Lung (tissue), 12 donors: ENCODE results near the gene QKI. TPM values are rescaled to one million over a fixed set of nuclear protein-coding genes. Genes with fewer than 3 reads are reported as not detected.

Source experiments
- ATAC-seq: fragments of 200-7000 bp; cut with Tn5 transposase; one replicate; pipeline ENCODE4 v1.9.1; 2020; ENCODE audit warnings: moderate number of reproducible peaks; ENCODE audit not compliant: insufficient read depth, low FRiP score
- DNase-seq, 3 donors: peaks; one replicate each; pipeline ENCODE4 v3.0.0-alpha.2; 2013 to 2017
- H3K27ac ChIP-seq, 2 donors: one replicate each; pipeline ENCODE4 v1.5.1; 2013; ENCODE audit warnings: mild to moderate bottlenecking in 2 of 2, moderate library complexity in 2 of 2, control low read depth in 1 of 2, inconsistent platforms in 1 of 2, low read depth in 1 of 2, low read length in 1 of 2
- H3K27me3 ChIP-seq, 3 donors: one replicate each; pipeline ENCODE4 v1.5.1; 2013; ENCODE audit warnings: low read length in 2 of 3; ENCODE audit not compliant: control insufficient read depth in 3 of 3, insufficient read depth in 3 of 3
- H3K36me3 ChIP-seq, 4 donors: one replicate each; pipeline ENCODE4 v1.5.1; 2013; ENCODE audit warnings: low read length in 4 of 4, mild to moderate bottlenecking in 1 of 4, moderate library complexity in 1 of 4; ENCODE audit not compliant: control insufficient read depth in 4 of 4, insufficient read depth in 4 of 4
- H3K4me1 ChIP-seq, 5 donors: one replicate each; pipeline ENCODE4 v1.5.1; 2013; ENCODE audit warnings: low read length in 5 of 5, mild to moderate bottlenecking in 2 of 5, moderate library complexity in 1 of 5; ENCODE audit not compliant: control insufficient read depth in 5 of 5, insufficient read depth in 5 of 5
- H3K4me3 ChIP-seq: one replicate; pipeline ENCODE4 v1.5.1; 2013; ENCODE audit warnings: mild to moderate bottlenecking, control low read depth, moderate library complexity
- H3K9ac ChIP-seq, 2 donors: one replicate each; pipeline ENCODE4 v1.5.1; 2013; ENCODE audit warnings: low read length in 2 of 2, control low read depth in 1 of 2; ENCODE audit not compliant: insufficient read depth in 1 of 2
- H3K9me3 ChIP-seq, 4 donors: one replicate each; pipeline ENCODE4 v1.5.1; 2013; ENCODE audit warnings: low read length in 3 of 4, mild to moderate bottlenecking in 1 of 4, moderate library complexity in 1 of 4; ENCODE audit not compliant: control insufficient read depth in 4 of 4, insufficient read depth in 3 of 4
- WGBS, 2 donors: extraction: QIAGEN DNeasy Blood & Tissue Kit; methylation state at CpG; one replicate each; pipeline ENCODE4 v1.1.7; 2013; 5-methylcytosine and 5-hydroxymethylcytosine counted together
- polyA plus RNA-seq, 2 donors: library from polyadenylated mRNA; stranded (reverse); fragments of 200-250 nt; gene quantifications; one replicate each; pipeline ENCODE4 v1.2.1, GENCODE V29; 2013
- total RNA-seq, 2 donors: library from RNA; depleted of rRNA in 1 of 2; stranded (reverse); fragments of >200 nt in 1 of 2; gene quantifications; one replicate each; pipeline ENCODE4 v1.2.1, GENCODE V29; 2014 to 2021
- TF ChIP-seq, protein P1 (sequence below): IDR thresholded peaks from 2 replicates; pipeline ENCODE4 v1.5.1; 2012; ENCODE audit warnings: mild to moderate bottlenecking; ENCODE audit errors: control extremely low read depth, extremely low read depth
- donor health status: control.
- donor health status: control.
- donor health status: Bipolar disorder and iron deficiency.
- donor health status: healthy.
- donor health status: DM: yes; HTN: yes; CAD: no.

The QKI gene
- total and polyA plus RNA-seq, 4 donors: 20.6 to 228 (median 114) TPM

DNA sequence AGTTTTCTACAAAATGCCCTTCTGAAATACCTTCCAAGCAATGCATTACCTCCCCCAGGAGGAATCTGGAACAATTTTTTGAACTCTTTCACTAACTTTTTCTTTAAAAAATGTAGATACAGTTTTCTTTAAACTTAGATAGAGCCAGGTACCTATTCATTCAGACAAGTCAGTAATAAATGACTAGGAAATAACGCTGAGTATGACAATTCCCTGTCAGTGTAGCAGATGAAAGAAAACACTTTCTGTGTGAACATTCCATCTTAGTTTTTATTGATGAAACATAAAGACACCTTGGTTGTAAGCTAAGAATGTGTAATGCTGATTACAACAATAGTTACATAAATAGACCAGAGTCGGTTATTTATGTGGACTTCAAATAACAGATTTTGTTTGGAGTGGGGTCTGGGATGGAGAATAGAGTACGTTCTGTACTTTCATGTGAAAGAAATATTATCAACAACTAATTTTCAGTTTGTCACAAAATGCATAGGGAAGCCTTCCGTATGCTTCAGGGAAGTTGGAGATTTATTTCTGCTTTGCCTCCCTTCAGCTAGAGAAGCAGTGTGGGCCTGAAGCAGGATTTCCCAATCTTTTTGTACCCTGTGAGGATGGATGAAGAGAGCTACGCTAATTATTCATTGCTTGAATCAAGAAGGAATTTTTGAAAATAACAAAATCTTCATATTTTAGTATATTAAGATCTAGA lies 19.2 kb upstream of the QKI start:
- Histone ChIP-seq H3K9ac (no peak overlapping the region), H3K4me1 (peaks cover 5 to 22% (median 6%) of the 10 kb centered on the region in 5 donors), H3K27ac (no peak overlapping the region), H3K36me3 (no peaks in the 10 kb centered on the region), H3K9me3 (no peaks in the 10 kb centered on the region), H3K4me3 (no peak overlapping the region), H3K27me3 (no peaks in the 10 kb centered on the region)
- ATAC-seq: no peak
- TF ChIP-seq, protein P1, sequence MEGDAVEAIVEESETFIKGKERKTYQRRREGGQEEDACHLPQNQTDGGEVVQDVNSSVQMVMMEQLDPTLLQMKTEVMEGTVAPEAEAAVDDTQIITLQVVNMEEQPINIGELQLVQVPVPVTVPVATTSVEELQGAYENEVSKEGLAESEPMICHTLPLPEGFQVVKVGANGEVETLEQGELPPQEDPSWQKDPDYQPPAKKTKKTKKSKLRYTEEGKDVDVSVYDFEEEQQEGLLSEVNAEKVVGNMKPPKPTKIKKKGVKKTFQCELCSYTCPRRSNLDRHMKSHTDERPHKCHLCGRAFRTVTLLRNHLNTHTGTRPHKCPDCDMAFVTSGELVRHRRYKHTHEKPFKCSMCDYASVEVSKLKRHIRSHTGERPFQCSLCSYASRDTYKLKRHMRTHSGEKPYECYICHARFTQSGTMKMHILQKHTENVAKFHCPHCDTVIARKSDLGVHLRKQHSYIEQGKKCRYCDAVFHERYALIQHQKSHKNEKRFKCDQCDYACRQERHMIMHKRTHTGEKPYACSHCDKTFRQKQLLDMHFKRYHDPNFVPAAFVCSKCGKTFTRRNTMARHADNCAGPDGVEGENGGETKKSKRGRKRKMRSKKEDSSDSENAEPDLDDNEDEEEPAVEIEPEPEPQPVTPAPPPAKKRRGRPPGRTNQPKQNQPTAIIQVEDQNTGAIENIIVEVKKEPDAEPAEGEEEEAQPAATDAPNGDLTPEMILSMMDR: no peak
- WGBS, 2 donors: 77 to 80% methylated on average over 5 of the region's 5 CpGs
- DNase-seq: no peak

- H3K4me1 ChIP-seq: peaks cover 5 to 22% (median 6%) of the 10 kb centered on the region in 5 donors
- no peak overlapping the region for H3K27ac ChIP-seq
- TF ChIP-seq, protein P1: no peak
- WGBS, 2 donors: 90 to 95% methylated on average over 3 of the region's 3 CpGs
- H3K36me3 ChIP-seq: no peaks in the 10 kb centered on the region
- H3K4me3 ChIP-seq: no peak overlapping the region
- DNase-seq: no peak
- no peak overlapping the region for H3K9ac ChIP-seq
- H3K9me3 ChIP-seq: no peaks in the 10 kb centered on the region
- no peak for ATAC-seq
- no peaks in the 10 kb centered on the region for H3K27me3 ChIP-seq
Measured at GRCh38 chr6:163395831-163396185, 18.7 kb upstream of the QKI start.

- Histone ChIP-seq H3K36me3 (no peaks in the 10 kb centered on the region), H3K27me3 (no peaks in the 10 kb centered on the region), H3K9ac (no peak overlapping the region), H3K27ac (no peak overlapping the region), H3K4me3 (no peak overlapping the region), H3K4me1 (peaks cover 2 to 18% (median 7%) of the 10 kb centered on the region in 5 donors), H3K9me3 (no peaks in the 10 kb centered on the region)
- TF ChIP-seq, protein P1: no peak
- WGBS, 2 donors: 55 to 64% methylated on average over 4 of the region's 4 CpGs
- DNase-seq (no peak), ATAC-seq (no peak)
Measured at GRCh38 chr6:163397326-163397725, 17.2 kb upstream of the QKI start.

- no peak overlapping the region for H3K9ac ChIP-seq
- no peak overlapping the region for H3K27ac ChIP-seq
- DNase-seq (no peak), ATAC-seq (no peak)
- no peaks in the 10 kb centered on the region for H3K27me3 ChIP-seq
- 90 to 92% methylated on average over 2 of the region's 2 CpGs for WGBS, 2 donors
- TF ChIP-seq, protein P1: no peak
- no peaks in the 10 kb centered on the region for H3K36me3 ChIP-seq
- no peaks in the 10 kb centered on the region for H3K9me3 ChIP-seq
- H3K4me1 ChIP-seq: peaks cover 2 to 14% (median 7%) of the 10 kb centered on the region in 5 donors
- H3K4me3 ChIP-seq: no peak overlapping the region
Measured at GRCh38 chr6:163398115-163398514, 16.4 kb upstream of the QKI start.
